Measurements from ENCODE around the gene MIGA2. TPM values are rescaled to one million over a fixed set of nuclear protein-coding genes. Genes with fewer than 3 reads are reported as not detected.

MIGA2 gene
- total and polyA plus RNA-seq, 7 experiments from 2014 or later, result 7.1 to 73.4 (median 60.2) TPM

- Histone ChIP-seq H3K36me3 (ENCODE audit: control insufficient read depth in 2 of 3, insufficient read depth in 3 of 3, low read length in 3 of 3) (peaks cover 0 to 38% (median 4%) of the 10 kb centered on the region in 3 experiments), H3K27ac (ENCODE audit: low read depth, low read length) (peak overlapping the region; percentile 37), H3K4me3 (ENCODE audit: low read length) (no peak overlapping the region), H3K9me3 (ENCODE audit: control insufficient read depth in 2 of 3, low read length in 3 of 3) (no peaks in the 10 kb centered on the region), H3K4me1 (ENCODE audit: control insufficient read depth in 2 of 2, insufficient read depth in 2 of 2, low read length in 2 of 2) (peaks cover 5 to 41% of the 10 kb centered on the region in 2 donors), H3K27me3 (ENCODE audit: control insufficient read depth in 2 of 2, insufficient read depth in 2 of 2, low read length in 2 of 2) (no peaks in the 10 kb centered on the region)
- H3K9me3 Mint-ChIP-seq, result no peaks in the 10 kb centered on the region
- intact Hi-C loops (cut with micrococcal nuclease), result no loop called here
- no peak for DNase-seq
- ChIA-PET CTCF (interaction anchor here (1.0 kb wide), 1 partner anchor 63 kb away, joined by 3 read pairs; no protein-coding TSS in a partner anchor), POLR2A (interaction anchor here (0.7 to 1.2 kb wide), 2 partner anchors 10 to 755 kb away, joined by 3 read pairs; no protein-coding TSS in a partner anchor)
- peak overlapping the region in 5 of 10 donors; percentile 60 to 84 (median 65) for H3K4me3 Mint-ChIP-seq
- H3K4me1 Mint-ChIP-seq, result peaks cover 20 to 40% (median 28%) of the 10 kb centered on the region in 7 donors
- H3K27me3 Mint-ChIP-seq, result no peaks in the 10 kb centered on the region
- peak overlapping the region in 8 of 9 donors; percentile 67 to 95 (median 92) for H3K27ac Mint-ChIP-seq
- peaks cover 0 to 21% (median 0%) of the 10 kb centered on the region in 5 donors for H3K36me3 Mint-ChIP-seq
- no peak for ATAC-seq
Observed at GRCh38 chr9:129068110-129068509, 31.7 kb downstream of the MIGA2 start.

- ATAC-seq (peak; percentile 98), DNase-seq (peak; percentile 37 to 67 (median 55))
- Mint-ChIP-seq H3K4me1 (peaks cover 20 to 46% (median 30%) of the 10 kb centered on the region in 7 donors), H3K27me3 (no peaks in the 10 kb centered on the region), H3K36me3 (peaks cover 0 to 16% (median 0%) of the 10 kb centered on the region in 5 donors), H3K9me3 (no peaks in the 10 kb centered on the region), H3K4me3 (peak overlapping the region; percentile 33 to 84 (median 67)), H3K27ac (peak overlapping the region; percentile 67 to 95 (median 92))
- Histone ChIP-seq H3K4me3 (ENCODE audit: low read length) (no peak overlapping the region), H3K36me3 (ENCODE audit: control insufficient read depth in 2 of 3, insufficient read depth in 3 of 3, low read length in 3 of 3) (peaks cover 0 to 30% (median 4%) of the 10 kb centered on the region in 3 experiments), H3K4me1 (ENCODE audit: control insufficient read depth in 2 of 2, insufficient read depth in 2 of 2, low read length in 2 of 2) (peaks cover 9 to 41% of the 10 kb centered on the region in 2 donors), H3K27me3 (ENCODE audit: control insufficient read depth in 2 of 2, insufficient read depth in 2 of 2, low read length in 2 of 2) (no peaks in the 10 kb centered on the region), H3K27ac (ENCODE audit: low read depth, low read length) (peak overlapping the region; percentile 37), H3K9me3 (ENCODE audit: control insufficient read depth in 2 of 3, low read length in 3 of 3) (no peaks in the 10 kb centered on the region)
- ChIA-PET CTCF (no interaction called here), POLR2A (interaction anchor here (1.2 to 1.4 kb wide), 3 partner anchors 9 to 33 kb away, joined by 3 to 8 read pairs (median 5); partner anchors contain the start of genes DOLPP1 and MIGA2)
- intact Hi-C loops (cut with micrococcal nuclease), result loop anchor here in 1 of 2 donors (1.0 kb wide), 1 partner anchor 12 kb away; the partner anchor contains the start of gene DOLPP1
Observed at GRCh38 chr9:129068990-129069861, 32.8 kb downstream of the MIGA2 start.

- peaks cover 0 to 13% (median 0%) of the 10 kb centered on the region in 5 donors for H3K36me3 Mint-ChIP-seq
- POLR2A ChIA-PET, result interaction anchor here (1.3 to 1.4 kb wide), 2 partner anchors 11 to 34 kb away, joined by 5 to 8 read pairs; partner anchors contain the start of genes DOLPP1 and MIGA2
- CTCF ChIA-PET, result no interaction called here
- H3K4me1 ChIP-seq (ENCODE audit: control insufficient read depth in 2 of 2, insufficient read depth in 2 of 2, low read length in 2 of 2), result peaks cover 12 to 41% of the 10 kb centered on the region in 2 donors
- no peaks in the 10 kb centered on the region for H3K9me3 Mint-ChIP-seq
- peak overlapping the region; percentile 37 for H3K27ac ChIP-seq (ENCODE audit: low read depth, low read length)
- ATAC-seq, result no peak
- no peaks in the 10 kb centered on the region for H3K9me3 ChIP-seq (ENCODE audit: control insufficient read depth in 2 of 3, low read length in 3 of 3)
- H3K27me3 ChIP-seq (ENCODE audit: control insufficient read depth in 2 of 2, insufficient read depth in 2 of 2, low read length in 2 of 2), result no peaks in the 10 kb centered on the region
- H3K27me3 Mint-ChIP-seq, result no peaks in the 10 kb centered on the region
- peak overlapping the region in 8 of 9 donors; percentile 31 to 93 (median 89) for H3K27ac Mint-ChIP-seq
- peaks cover 20 to 46% (median 30%) of the 10 kb centered on the region in 7 donors for H3K4me1 Mint-ChIP-seq
- intact Hi-C loops (cut with micrococcal nuclease), result loop anchor here in 1 of 2 donors (1.0 kb wide), 1 partner anchor 11 kb away; the partner anchor contains the start of gene DOLPP1
- DNase-seq, result no peak
- H3K4me3 ChIP-seq (ENCODE audit: low read length), result no peak overlapping the region
- peaks cover 0 to 25% (median 4%) of the 10 kb centered on the region in 3 experiments for H3K36me3 ChIP-seq (ENCODE audit: control insufficient read depth in 2 of 3, insufficient read depth in 3 of 3, low read length in 3 of 3)
- H3K4me3 Mint-ChIP-seq, result peak overlapping the region in 2 of 10 donors; percentile 81 to 84
Observed at GRCh38 chr9:129069862-129070641, 33.6 kb downstream of the MIGA2 start.

GRCh38 chr9:129070696-129071525 lies 34.5 kb downstream of the MIGA2 start:
- ChIA-PET POLR2A (no interaction called here), CTCF (no interaction called here)
- H3K27ac ChIP-seq (ENCODE audit: low read depth, low read length), result peak overlapping the region; percentile 21
- intact Hi-C loops (cut with micrococcal nuclease), result no loop called here
- Mint-ChIP-seq H3K9me3 (no peaks in the 10 kb centered on the region), H3K4me1 (peaks cover 20 to 46% (median 30%) of the 10 kb centered on the region in 7 donors), H3K27me3 (no peaks in the 10 kb centered on the region), H3K27ac (peak overlapping the region in 5 of 9 donors; percentile 6 to 80 (median 67)), H3K36me3 (peaks cover 0 to 7% (median 0%) of the 10 kb centered on the region in 5 donors), H3K4me3 (peak overlapping the region in 1 of 10 donors; percentile 44)
- DNase-seq (no peak), ATAC-seq (no peak)
- peaks cover 0 to 21% (median 1%) of the 10 kb centered on the region in 3 experiments for H3K36me3 ChIP-seq (ENCODE audit: control insufficient read depth in 2 of 3, insufficient read depth in 3 of 3, low read length in 3 of 3)
- H3K4me1 ChIP-seq (ENCODE audit: control insufficient read depth in 2 of 2, insufficient read depth in 2 of 2, low read length in 2 of 2), result peaks cover 12 to 41% of the 10 kb centered on the region in 2 donors
- no peaks in the 10 kb centered on the region for H3K27me3 ChIP-seq (ENCODE audit: control insufficient read depth in 2 of 2, insufficient read depth in 2 of 2, low read length in 2 of 2)
- no peaks in the 10 kb centered on the region for H3K9me3 ChIP-seq (ENCODE audit: control insufficient read depth in 2 of 3, low read length in 3 of 3)
- no peak overlapping the region for H3K4me3 ChIP-seq (ENCODE audit: low read length)

GRCh38 chr9:129071526-129072126 lies 35.2 kb downstream of the MIGA2 start:
- Mint-ChIP-seq H3K9me3 (no peaks in the 10 kb centered on the region), H3K4me1 (peaks cover 20 to 46% (median 30%) of the 10 kb centered on the region in 7 donors), H3K27ac (peak overlapping the region in 7 of 9 donors; percentile 26 to 85 (median 74)), H3K4me3 (peak overlapping the region in 7 of 10 donors; percentile 2 to 62 (median 35)), H3K27me3 (no peaks in the 10 kb centered on the region), H3K36me3 (peaks cover 0 to 6% (median 0%) of the 10 kb centered on the region in 5 donors)
- no peak overlapping the region for H3K27ac ChIP-seq (ENCODE audit: low read depth, low read length)
- peaks cover 12 to 41% of the 10 kb centered on the region in 2 donors for H3K4me1 ChIP-seq (ENCODE audit: control insufficient read depth in 2 of 2, insufficient read depth in 2 of 2, low read length in 2 of 2)
- no peak overlapping the region for H3K4me3 ChIP-seq (ENCODE audit: low read length)
- ATAC-seq (no peak), DNase-seq (peak in 5 of 9 donors; percentile 23 to 57 (median 43))
- H3K27me3 ChIP-seq (ENCODE audit: control insufficient read depth in 2 of 2, insufficient read depth in 2 of 2, low read length in 2 of 2), result no peaks in the 10 kb centered on the region
- no peaks in the 10 kb centered on the region for H3K9me3 ChIP-seq (ENCODE audit: control insufficient read depth in 2 of 3, low read length in 3 of 3)
- ChIA-PET CTCF (interaction anchor here (0.7 kb wide), 1 partner anchor 59 kb away, joined by 4 read pairs; no protein-coding TSS in a partner anchor), POLR2A (no interaction called here)
- peaks cover 0 to 20% (median 0%) of the 10 kb centered on the region in 3 experiments for H3K36me3 ChIP-seq (ENCODE audit: control insufficient read depth in 2 of 3, insufficient read depth in 3 of 3, low read length in 3 of 3)
- intact Hi-C loops (cut with micrococcal nuclease), result no loop called here
